HL-60 (cell line): Measurements from ENCODE around the gene CSTF1.
A peak's percentile ranks its signal among the peaks of the same experiment; 100 is the strongest.
"Not testable (repeated sequence)": the region's sequence is repeated elsewhere in the genome, so short reads cannot be mapped to it uniquely, and the experiment has no call there.

Source experiments
- DNase-seq, 2 experiments: peaks; one replicate each; pipeline ENCODE4 v3.0.0-alpha.2; 2010 to 2020; ENCODE audit warnings: low read depth in 1 of 2, low spot score in 1 of 2
- H3K27ac ChIP-seq: fragments of 250-450 bp; sonication (Bioruptor Pico); replicated peaks from 2 replicates; pipeline ENCODE4 v1.5.1; 2020; ENCODE audit warnings: mild to moderate bottlenecking, moderate library complexity
- H3K27me3 ChIP-seq: fragments of 250-450 bp; sonication (Bioruptor Pico); 2 replicates; pipeline ENCODE4 v1.5.1; 2021; ENCODE audit warnings: mild to moderate bottlenecking, moderate library complexity; ENCODE audit not compliant: insufficient read depth, poor library complexity, severe bottlenecking
- H3K4me3 ChIP-seq: replicated peaks from 2 replicates; pipeline ENCODE4 v1.5.1; 2011; ENCODE audit warnings: mild to moderate bottlenecking, control low read depth, low read length; ENCODE audit not compliant: insufficient read depth
- GABPA ChIP-seq: IDR thresholded peaks from 2 replicates; pipeline ENCODE4 v1.6.1; 2012; ENCODE audit warnings: low read depth
- POLR2AphosphoS5 ChIP-seq: IDR thresholded peaks from 2 replicates; pipeline ENCODE4 v1.6.1; 2012; ENCODE audit warnings: low read depth
- SPI1 ChIP-seq: IDR thresholded peaks from 2 replicates; pipeline ENCODE4 v1.6.1; 2012; ENCODE audit warnings: low read depth, mild to moderate bottlenecking, borderline replicate concordance
- TF ChIP-seq, protein P1 (sequence below): IDR thresholded peaks from 2 replicates; pipeline ENCODE4 v1.6.1; 2012; ENCODE audit warnings: low read depth; ENCODE audit not compliant: insufficient replicate concordance
- TF ChIP-seq, protein P2 (sequence below): IDR thresholded peaks from one replicate; pipeline ENCODE4 v1.5.1; 2011; ENCODE audit warnings: low read length, control low read depth, inconsistent platforms; ENCODE audit not compliant: insufficient read depth

CSTF1 gene

DNA sequence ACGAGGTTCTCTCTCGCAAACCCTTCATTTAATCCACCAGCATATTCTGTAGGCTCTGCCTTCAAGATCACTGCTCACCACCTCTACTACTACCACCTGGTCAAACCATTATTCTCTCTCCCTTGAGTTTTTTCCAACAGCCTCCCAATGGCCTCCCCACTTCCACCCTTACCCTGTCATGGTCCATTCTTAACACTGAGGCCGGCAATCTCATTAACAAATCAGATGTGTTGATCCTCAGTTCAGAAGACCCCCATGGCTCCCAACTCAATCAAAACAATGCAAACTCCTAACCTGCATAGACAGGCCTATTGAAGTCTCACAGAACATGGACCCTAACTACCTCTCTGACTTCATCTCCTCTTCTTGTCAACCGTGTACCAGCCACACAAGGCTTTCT is 2.6 kb upstream of the CSTF1 start:
- DNase-seq = no peak
- no peak overlapping the region for H3K4me3 ChIP-seq
- no peaks in the 10 kb centered on the region for H3K27me3 ChIP-seq
- TF ChIP-seq, protein P1, sequence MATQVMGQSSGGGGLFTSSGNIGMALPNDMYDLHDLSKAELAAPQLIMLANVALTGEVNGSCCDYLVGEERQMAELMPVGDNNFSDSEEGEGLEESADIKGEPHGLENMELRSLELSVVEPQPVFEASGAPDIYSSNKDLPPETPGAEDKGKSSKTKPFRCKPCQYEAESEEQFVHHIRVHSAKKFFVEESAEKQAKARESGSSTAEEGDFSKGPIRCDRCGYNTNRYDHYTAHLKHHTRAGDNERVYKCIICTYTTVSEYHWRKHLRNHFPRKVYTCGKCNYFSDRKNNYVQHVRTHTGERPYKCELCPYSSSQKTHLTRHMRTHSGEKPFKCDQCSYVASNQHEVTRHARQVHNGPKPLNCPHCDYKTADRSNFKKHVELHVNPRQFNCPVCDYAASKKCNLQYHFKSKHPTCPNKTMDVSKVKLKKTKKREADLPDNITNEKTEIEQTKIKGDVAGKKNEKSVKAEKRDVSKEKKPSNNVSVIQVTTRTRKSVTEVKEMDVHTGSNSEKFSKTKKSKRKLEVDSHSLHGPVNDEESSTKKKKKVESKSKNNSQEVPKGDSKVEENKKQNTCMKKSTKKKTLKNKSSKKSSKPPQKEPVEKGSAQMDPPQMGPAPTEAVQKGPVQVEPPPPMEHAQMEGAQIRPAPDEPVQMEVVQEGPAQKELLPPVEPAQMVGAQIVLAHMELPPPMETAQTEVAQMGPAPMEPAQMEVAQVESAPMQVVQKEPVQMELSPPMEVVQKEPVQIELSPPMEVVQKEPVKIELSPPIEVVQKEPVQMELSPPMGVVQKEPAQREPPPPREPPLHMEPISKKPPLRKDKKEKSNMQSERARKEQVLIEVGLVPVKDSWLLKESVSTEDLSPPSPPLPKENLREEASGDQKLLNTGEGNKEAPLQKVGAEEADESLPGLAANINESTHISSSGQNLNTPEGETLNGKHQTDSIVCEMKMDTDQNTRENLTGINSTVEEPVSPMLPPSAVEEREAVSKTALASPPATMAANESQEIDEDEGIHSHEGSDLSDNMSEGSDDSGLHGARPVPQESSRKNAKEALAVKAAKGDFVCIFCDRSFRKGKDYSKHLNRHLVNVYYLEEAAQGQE = no peak
- TF ChIP-seq, protein P2, sequence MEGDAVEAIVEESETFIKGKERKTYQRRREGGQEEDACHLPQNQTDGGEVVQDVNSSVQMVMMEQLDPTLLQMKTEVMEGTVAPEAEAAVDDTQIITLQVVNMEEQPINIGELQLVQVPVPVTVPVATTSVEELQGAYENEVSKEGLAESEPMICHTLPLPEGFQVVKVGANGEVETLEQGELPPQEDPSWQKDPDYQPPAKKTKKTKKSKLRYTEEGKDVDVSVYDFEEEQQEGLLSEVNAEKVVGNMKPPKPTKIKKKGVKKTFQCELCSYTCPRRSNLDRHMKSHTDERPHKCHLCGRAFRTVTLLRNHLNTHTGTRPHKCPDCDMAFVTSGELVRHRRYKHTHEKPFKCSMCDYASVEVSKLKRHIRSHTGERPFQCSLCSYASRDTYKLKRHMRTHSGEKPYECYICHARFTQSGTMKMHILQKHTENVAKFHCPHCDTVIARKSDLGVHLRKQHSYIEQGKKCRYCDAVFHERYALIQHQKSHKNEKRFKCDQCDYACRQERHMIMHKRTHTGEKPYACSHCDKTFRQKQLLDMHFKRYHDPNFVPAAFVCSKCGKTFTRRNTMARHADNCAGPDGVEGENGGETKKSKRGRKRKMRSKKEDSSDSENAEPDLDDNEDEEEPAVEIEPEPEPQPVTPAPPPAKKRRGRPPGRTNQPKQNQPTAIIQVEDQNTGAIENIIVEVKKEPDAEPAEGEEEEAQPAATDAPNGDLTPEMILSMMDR = no peak
- TF ChIP-seq GABPA (no peak), POLR2AphosphoS5 (no peak), SPI1 (no peak)
- no peak overlapping the region for H3K27ac ChIP-seq

DNA sequence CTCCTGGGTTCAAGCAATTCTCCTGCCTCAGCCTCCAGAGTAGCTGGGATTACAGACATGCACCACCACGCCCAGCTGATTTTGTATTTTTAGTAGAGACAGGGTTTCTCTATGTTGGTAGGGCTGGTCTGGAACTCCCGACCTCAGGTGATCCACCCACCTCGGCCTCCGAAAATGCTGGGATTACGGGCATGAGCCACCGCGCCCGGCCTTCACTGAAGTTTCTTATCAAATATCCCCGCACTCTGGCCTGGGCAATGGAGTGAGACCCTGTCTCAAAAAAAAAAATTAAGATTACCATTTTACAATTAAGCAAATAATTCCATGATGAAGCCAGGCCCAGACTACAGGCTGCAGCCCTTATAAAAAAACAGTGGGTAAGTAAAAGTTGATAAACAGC is 2.0 kb upstream of the CSTF1 start:
- DNase-seq, H3K27me3 ChIP-seq: not testable (repeated sequence)
- Histone ChIP-seq H3K4me3 (peak overlapping the region; percentile 89; the same call in 1 of the 2 replicates), H3K27ac (peak overlapping the region; percentile 93)

DNA sequence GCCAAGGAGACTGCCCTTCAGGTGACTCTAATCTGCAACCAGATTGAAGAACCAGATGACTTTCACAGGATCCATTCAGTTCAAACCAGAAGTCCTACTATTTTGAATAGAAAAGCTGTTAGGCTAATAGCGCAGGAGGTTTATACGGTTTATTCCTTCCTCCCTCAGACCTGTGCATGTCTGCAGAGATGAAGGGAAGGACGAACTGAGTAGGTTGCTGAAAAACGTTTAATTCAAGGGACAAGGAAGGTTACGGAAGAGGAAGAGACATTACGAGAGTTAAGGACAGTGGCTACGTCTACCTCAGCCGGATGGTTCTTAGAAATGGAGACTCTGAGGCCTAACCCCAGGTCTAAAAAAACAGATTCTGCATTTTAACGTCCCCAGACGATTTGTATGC is 1.4 kb upstream of the CSTF1 start:
- H3K27ac ChIP-seq = peak overlapping the region; percentile 93
- peak; percentile 36 to 52 for DNase-seq
- H3K4me3 ChIP-seq = peak overlapping the region; percentile 89
- H3K27me3 ChIP-seq = no peaks in the 10 kb centered on the region
- TF ChIP-seq, protein P2 = no peak
- TF ChIP-seq SPI1 = peak; percentile 21; the same call in 1 of the 2 replicates
- no peak for TF ChIP-seq POLR2AphosphoS5
- no peak for TF ChIP-seq GABPA
- TF ChIP-seq, protein P1 = no peak

DNA sequence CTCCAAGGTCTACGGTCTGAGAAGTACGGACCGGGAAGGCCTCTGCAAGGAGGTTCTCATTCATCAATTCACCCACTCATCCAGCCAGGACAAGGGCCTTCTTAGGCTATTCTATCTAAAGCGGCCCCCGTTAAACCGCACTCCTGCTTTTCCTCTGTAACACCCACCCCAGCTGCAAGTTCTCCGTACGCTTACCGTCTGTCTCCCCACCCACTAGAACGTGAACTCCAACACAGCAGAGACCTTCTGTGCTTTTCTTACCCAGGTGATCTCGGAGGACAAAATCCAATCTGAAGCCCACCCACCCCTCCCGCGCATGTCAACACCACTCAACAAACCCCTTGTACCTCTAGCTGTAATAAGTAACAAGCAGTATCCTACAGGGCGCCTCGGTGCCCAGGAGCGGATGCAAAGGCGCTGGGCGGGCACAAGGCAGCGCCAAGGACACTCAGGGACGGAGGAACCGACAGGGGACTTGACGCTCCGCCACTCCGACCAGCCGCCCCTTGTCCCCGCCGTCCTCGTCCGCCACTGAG is 781 bp upstream of the CSTF1 start:
- DNase-seq = no peak

More for the DNA sequence above, 781 bp upstream of the CSTF1 start:
- Histone ChIP-seq H3K4me3 (peak overlapping the region; percentile 89), H3K27me3 (no peaks in the 10 kb centered on the region), H3K27ac (peak overlapping the region; percentile 93)
- TF ChIP-seq, protein P1 = no peak
- TF ChIP-seq GABPA = no peak
- TF ChIP-seq SPI1 = no peak
- TF ChIP-seq, protein P2 = no peak
- TF ChIP-seq POLR2AphosphoS5 = no peak; the same call in 1 of the 2 replicates
